ENCODE measurements around the gene MRPL49.
A peak's percentile ranks its signal among the peaks of the same experiment; 100 is the strongest.

Gene MRPL49

DNA sequence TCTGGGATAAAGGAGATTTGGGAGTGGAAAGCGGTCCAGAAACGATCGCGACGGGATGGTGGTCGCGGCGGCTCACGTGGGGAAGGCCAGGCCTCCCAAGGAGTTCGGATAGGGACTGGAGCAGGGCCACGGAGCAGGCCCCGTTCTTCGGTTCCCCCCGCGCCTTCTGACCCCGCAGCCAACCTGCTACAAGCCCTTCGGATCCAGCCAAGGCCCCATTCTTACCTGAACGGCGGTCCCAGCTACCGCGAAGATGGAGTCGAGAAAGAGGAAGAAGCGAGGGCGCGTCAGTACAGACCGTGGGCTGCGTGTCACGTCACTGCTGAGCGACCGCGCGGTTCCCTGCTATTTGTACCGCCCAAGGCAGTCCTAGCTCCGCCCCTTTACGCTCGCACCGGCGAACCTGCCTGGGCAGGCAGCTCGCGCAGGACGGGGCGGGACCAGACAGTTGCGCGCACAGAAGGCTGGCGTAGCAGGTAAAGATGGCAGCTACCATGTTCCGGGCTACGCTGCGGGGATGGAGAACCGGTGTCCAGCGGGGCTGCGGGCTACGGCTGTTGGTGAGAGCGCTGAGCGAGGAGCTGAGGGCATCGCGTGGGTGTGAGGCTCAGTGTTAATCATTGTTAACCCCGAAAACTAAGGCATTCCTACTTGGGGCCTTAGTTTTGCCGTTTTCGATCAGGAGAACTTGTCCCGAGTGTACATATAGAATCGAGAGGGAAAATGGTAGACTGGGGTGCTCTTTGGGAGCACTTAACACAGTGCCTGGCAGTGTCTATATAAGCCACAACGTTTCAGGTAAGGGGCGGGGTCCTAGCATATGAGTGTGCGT is at the start of gene MRPL49, which contains the start of gene FAU:
TSS of gene MRPL49 (plus strand) at position 457 of the 832 bp plus-strand sequence. CDS start at position 483, 26 bp downstream.
TSS of gene FAU (minus strand) at position 270 of the 832 bp plus-strand sequence. CDS start 321 bp downstream, outside the sequence.
- Mint-ChIP-seq H3K4me1 (ENCODE audit: low read depth) (peaks cover 31% of the 10 kb centered on the region), H3K9me3 (no peaks in the 10 kb centered on the region), H3K4me3 (peak within 1 kb of the TSS; percentile 96), H3K27me3 (ENCODE audit: low read depth) (no peaks in the 10 kb centered on the region), H3K27ac (peak within 1 kb of the TSS; percentile 97), H3K36me3 (ENCODE audit: low read depth) (peaks cover 48% of the 10 kb centered on the region)

DNA sequence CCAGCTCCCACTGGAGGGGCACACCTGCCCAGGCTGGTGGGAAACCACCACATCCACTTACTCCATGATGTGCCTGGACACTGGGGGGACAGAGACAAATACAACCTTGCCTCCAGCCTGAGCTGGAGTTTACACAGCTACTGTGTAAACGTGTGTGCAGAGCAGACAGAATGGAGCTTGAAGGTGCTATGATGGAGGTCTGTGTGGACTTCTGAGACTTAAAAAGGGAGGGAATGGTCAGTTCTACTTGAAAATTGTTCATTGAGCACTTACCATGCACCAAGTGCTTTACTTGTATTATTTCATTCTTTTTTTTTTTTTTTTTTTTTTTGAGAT is 49.5 kb upstream of the MRPL49 start:
- Mint-ChIP-seq H3K4me3 (no peak overlapping the region), H3K27me3 (ENCODE audit: low read depth) (no peaks in the 10 kb centered on the region), H3K36me3 (ENCODE audit: low read depth) (peaks cover 7% of the 10 kb centered on the region), H3K9me3 (no peaks in the 10 kb centered on the region), H3K4me1 (ENCODE audit: low read depth) (peaks cover 4% of the 10 kb centered on the region), H3K27ac (no peak overlapping the region)

DNA sequence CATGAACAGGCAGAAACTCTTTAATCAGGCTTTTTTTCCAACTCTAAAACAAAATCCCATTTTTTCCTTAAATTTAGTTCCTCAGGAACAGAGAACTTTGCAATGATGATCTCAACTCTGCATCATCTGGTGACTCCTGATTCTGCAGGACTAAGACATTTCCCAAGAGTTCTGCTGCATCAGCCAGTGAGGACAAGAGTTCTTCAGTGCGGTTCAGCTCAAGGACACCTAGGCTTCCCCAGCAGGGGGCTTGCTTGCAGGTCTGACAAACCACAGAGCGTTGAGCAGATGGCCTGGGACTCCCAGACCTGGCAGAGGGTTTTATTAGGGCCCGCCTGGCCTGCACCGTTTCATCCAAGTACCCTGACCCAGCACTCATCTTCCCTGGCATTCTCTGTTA is 44.7 kb upstream of the MRPL49 start:
- Mint-ChIP-seq H3K36me3 (ENCODE audit: low read depth) (peaks cover 30% of the 10 kb centered on the region), H3K27ac (no peak overlapping the region), H3K9me3 (no peaks in the 10 kb centered on the region), H3K27me3 (ENCODE audit: low read depth) (no peaks in the 10 kb centered on the region), H3K4me3 (no peak overlapping the region), H3K4me1 (ENCODE audit: low read depth) (peaks cover 34% of the 10 kb centered on the region)

- Mint-ChIP-seq H3K27ac (peak overlapping the region; percentile 83), H3K9me3 (no peaks in the 10 kb centered on the region), H3K27me3 (ENCODE audit: low read depth) (no peaks in the 10 kb centered on the region), H3K4me3 (no peak overlapping the region), H3K36me3 (ENCODE audit: low read depth) (peaks cover 37% of the 10 kb centered on the region), H3K4me1 (ENCODE audit: low read depth) (peaks cover 40% of the 10 kb centered on the region)
Observed at GRCh38 chr11:65078151-65078550, 44.0 kb upstream of the MRPL49 start.

DNA sequence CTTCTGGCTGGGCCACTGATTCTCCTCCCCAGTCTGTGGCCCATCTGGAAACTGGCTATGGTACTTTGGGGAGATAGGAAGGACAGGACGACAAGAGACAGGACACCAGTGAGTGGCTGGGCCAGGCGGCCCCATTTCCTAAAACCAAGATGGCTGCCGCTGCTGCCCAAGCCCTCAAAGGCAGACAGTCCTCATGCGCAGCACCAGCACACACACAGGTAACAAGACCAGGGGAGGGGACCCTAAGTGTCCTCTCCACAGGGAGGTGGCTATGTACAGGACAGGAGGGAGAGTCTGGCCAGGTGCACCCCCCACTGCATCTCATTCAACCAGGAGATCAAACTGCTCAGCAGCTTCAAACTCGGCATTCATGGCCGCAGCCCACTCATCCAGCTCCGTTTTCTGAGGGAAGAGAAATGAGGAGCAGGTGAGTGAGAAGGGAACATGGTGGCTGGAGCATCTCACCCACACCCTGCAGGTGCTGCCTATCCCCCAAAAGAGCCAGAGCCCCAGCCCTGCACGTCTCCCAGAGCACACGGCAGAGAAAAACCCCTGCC is 43.3 kb upstream of the MRPL49 start:
- no peaks in the 10 kb centered on the region for H3K27me3 Mint-ChIP-seq (ENCODE audit: low read depth)
- H3K27ac Mint-ChIP-seq = peak overlapping the region; percentile 83
- no peaks in the 10 kb centered on the region for H3K9me3 Mint-ChIP-seq
- H3K4me3 Mint-ChIP-seq = peak overlapping the region; percentile 2
- H3K36me3 Mint-ChIP-seq (ENCODE audit: low read depth) = peaks cover 38% of the 10 kb centered on the region
- peaks cover 42% of the 10 kb centered on the region for H3K4me1 Mint-ChIP-seq (ENCODE audit: low read depth)

- no peaks in the 10 kb centered on the region for H3K9me3 Mint-ChIP-seq
- H3K36me3 Mint-ChIP-seq (ENCODE audit: low read depth) = peaks cover 35% of the 10 kb centered on the region
- H3K27ac Mint-ChIP-seq = peak overlapping the region; percentile 98
Observed at GRCh38 chr11:65083134-65083833, 38.8 kb upstream of the MRPL49 start.

DNA sequence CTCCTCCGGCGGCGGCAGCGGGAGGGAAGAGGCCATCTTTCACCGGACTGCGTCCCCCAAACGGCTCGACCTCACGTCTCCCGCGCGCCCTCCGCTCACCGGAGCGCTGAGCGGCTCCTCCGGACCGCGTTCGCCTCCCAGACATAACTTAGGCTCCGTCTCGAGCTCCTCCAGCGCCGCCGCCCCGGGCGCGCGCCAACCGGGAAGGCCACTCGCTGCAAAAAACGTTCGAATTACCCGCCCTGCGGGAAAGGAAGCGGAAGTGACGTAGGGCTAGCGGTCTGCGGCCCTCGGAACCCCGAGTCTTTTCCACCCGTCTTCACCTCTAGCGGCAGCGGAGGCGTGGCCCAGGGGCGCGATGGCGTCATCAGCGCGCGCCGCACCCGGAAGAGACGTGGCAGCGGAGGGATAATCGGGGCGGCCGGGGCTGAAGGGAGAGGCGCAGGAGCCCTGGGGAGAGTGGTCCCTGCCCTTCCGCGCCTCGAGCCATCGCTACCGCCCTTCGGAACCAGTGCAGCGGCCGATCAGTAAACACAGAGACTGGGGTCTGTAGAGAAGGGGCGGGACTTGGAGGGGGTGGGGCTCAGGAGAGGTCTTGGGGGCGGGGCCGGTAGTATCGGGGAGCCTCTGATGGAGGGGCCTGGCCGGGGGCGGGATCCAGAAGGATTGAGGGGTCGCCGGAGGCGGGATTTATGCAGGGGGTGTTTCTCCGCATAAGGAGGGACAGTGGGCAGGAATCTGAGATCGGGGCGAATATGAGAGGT is 38.1 kb upstream of the MRPL49 start, which contains the start of the genes CDCA5 and ZFPL1:
TSS of gene CDCA5 (minus strand) at position 207 of the 764 bp plus-strand sequence. CDS start at position 145, 62 bp downstream.
TSS of gene ZFPL1 (plus strand) at position 389 of the 764 bp plus-strand sequence. CDS start 477 bp downstream, outside the sequence.
- Mint-ChIP-seq H3K4me3 (peak within 1 kb of the TSS; percentile 91), H3K27me3 (ENCODE audit: low read depth) (no peaks in the 10 kb centered on the region), H3K36me3 (ENCODE audit: low read depth) (peaks cover 31% of the 10 kb centered on the region), H3K4me1 (ENCODE audit: low read depth) (peaks cover 43% of the 10 kb centered on the region), H3K27ac (peak within 1 kb of the TSS; percentile 98), H3K9me3 (no peaks in the 10 kb centered on the region)

More at GRCh38 chr11:65083134-65083833, 38.8 kb upstream of the MRPL49 start:
- no peaks in the 10 kb centered on the region for H3K27me3 Mint-ChIP-seq (ENCODE audit: low read depth)
- peak overlapping the region; percentile 91 for H3K4me3 Mint-ChIP-seq
- peaks cover 50% of the 10 kb centered on the region for H3K4me1 Mint-ChIP-seq (ENCODE audit: low read depth)

DNA sequence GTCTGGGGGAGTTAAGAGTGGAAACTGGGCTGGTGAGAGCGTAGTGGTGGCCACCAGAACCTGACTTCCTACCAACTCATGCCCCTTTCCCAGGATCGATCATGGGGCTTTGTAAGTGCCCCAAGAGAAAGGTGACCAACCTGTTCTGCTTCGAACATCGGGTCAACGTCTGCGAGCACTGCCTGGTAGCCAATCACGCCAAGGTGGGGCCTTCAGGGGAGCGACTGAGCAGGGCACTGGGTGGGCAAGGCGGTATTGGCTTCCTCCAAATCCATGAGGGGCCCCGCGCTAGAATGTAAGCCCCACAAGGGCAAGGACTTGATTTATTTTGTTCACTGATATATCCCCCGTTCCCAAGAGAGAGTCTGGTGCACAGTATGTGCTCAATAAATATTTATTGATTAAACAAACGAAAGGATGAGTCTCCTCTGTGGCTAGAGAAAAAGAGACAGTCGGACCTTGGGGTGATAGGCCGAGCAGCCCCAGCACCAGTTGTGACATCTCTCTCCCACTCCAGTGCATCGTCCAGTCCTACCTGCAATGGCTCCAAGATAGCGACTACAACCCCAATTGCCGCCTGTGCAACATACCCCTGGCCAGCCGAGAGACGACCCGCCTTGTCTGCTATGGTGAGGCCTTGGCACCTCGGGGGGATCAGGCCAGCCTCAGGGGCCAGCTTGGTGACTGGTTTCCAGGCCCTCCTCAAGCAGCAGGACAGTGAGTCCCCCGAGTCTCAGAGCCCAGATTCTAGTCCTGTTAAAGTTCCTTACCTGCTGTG is 37.3 kb upstream of the MRPL49 start:
- peaks cover 29% of the 10 kb centered on the region for H3K36me3 Mint-ChIP-seq (ENCODE audit: low read depth)

GRCh38 chr11:65085446-65085845 is 36.7 kb upstream of the MRPL49 start:
- peak overlapping the region; percentile 98 for H3K27ac Mint-ChIP-seq
- H3K27me3 Mint-ChIP-seq (ENCODE audit: low read depth) = no peaks in the 10 kb centered on the region
- H3K4me1 Mint-ChIP-seq (ENCODE audit: low read depth) = peaks cover 38% of the 10 kb centered on the region
- H3K4me3 Mint-ChIP-seq = peak overlapping the region; percentile 91
- H3K36me3 Mint-ChIP-seq (ENCODE audit: low read depth) = peaks cover 25% of the 10 kb centered on the region
- no peaks in the 10 kb centered on the region for H3K9me3 Mint-ChIP-seq

More for the DNA sequence above, 37.3 kb upstream of the MRPL49 start:
- Mint-ChIP-seq H3K27ac (peak overlapping the region; percentile 98), H3K9me3 (no peaks in the 10 kb centered on the region), H3K4me3 (peak overlapping the region; percentile 91), H3K27me3 (ENCODE audit: low read depth) (no peaks in the 10 kb centered on the region), H3K4me1 (ENCODE audit: low read depth) (peaks cover 40% of the 10 kb centered on the region)

GRCh38 chr11:65086809-65087208 is 35.3 kb upstream of the MRPL49 start:
- peaks cover 30% of the 10 kb centered on the region for H3K4me1 Mint-ChIP-seq (ENCODE audit: low read depth)
- no peaks in the 10 kb centered on the region for H3K27me3 Mint-ChIP-seq (ENCODE audit: low read depth)
- peaks cover 21% of the 10 kb centered on the region for H3K36me3 Mint-ChIP-seq (ENCODE audit: low read depth)
- no peak overlapping the region for H3K27ac Mint-ChIP-seq
- H3K9me3 Mint-ChIP-seq = no peaks in the 10 kb centered on the region
- no peak overlapping the region for H3K4me3 Mint-ChIP-seq

- H3K4me3 Mint-ChIP-seq = no peak overlapping the region
- peaks cover 28% of the 10 kb centered on the region for H3K4me1 Mint-ChIP-seq (ENCODE audit: low read depth)
- no peak overlapping the region for H3K27ac Mint-ChIP-seq
- H3K27me3 Mint-ChIP-seq (ENCODE audit: low read depth) = no peaks in the 10 kb centered on the region
- no peaks in the 10 kb centered on the region for H3K9me3 Mint-ChIP-seq
- peaks cover 21% of the 10 kb centered on the region for H3K36me3 Mint-ChIP-seq (ENCODE audit: low read depth)
Observed at GRCh38 chr11:65087216-65087615, 34.9 kb upstream of the MRPL49 start.

- Mint-ChIP-seq H3K4me3 (no peak overlapping the region), H3K27ac (no peak overlapping the region), H3K27me3 (ENCODE audit: low read depth) (no peaks in the 10 kb centered on the region), H3K36me3 (ENCODE audit: low read depth) (peaks cover 18% of the 10 kb centered on the region), H3K9me3 (no peaks in the 10 kb centered on the region), H3K4me1 (ENCODE audit: low read depth) (peaks cover 25% of the 10 kb centered on the region)
Observed at GRCh38 chr11:65087827-65088226, 34.3 kb upstream of the MRPL49 start.

- H3K9me3 Mint-ChIP-seq = no peaks in the 10 kb centered on the region
- H3K4me1 Mint-ChIP-seq (ENCODE audit: low read depth) = peaks cover 12% of the 10 kb centered on the region
- H3K36me3 Mint-ChIP-seq (ENCODE audit: low read depth) = peaks cover 12% of the 10 kb centered on the region
- H3K27me3 Mint-ChIP-seq (ENCODE audit: low read depth) = no peaks in the 10 kb centered on the region
- no peak overlapping the region for H3K4me3 Mint-ChIP-seq
- no peak overlapping the region for H3K27ac Mint-ChIP-seq
Observed at GRCh38 chr11:65089621-65090020, 32.5 kb upstream of the MRPL49 start.
